Measurements from ENCODE around the gene FAM83G. TPM values are rescaled to one million over a fixed set of nuclear protein-coding genes. Genes with fewer than 3 reads are reported as not detected.

Gene FAM83G
- total RNA-seq, 1 donor from 2014 or later = 5.8 TPM

- TF ChIP-seq CTCF (IDR thresholded peaks at IDR 0.05) = no peak
- no peak for DNase-seq
- intact Hi-C loops (cut with DNase I) = no loop called here
These were observed 2.5 kb downstream of the FAM83G start for GRCh38 chr17:19001907-19002590.

DNA sequence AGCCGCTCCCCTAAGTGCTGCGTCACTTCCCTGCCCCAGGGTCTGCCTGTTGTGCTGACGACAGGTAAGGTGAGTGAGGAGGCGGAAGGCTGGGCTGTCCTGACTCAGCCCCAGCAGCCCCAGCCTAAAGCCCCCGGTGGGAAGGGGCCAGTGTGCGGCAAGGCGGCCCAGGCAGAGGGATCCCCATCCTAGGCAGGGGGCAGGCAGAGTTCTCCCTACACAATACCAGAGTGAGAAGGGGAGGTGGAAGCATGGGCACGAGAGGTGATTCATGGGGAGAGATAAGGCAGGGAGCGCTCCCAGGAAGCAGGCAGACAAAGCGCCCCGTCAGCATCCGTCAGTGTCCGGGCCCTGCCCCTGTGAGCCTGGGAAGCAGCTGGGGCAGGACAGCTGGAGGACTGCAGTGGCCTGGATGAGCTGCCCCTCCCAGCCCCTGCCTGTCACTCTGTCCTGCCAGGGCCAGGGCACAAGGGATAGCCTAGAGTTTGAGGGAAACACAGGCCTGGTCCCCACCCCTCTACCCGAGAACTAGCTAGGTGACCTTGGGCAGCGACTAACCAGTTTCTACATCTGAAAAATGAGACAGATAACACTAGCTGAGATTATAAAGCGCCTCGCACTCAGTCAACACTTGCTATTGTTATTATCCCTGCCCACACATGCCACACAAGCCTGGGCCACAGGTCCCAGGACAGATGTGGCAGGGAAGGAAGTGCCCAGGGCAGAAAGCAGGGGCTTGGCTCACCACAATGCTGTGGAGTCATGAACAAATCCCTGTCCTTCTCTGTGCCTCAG, 3.8 kb downstream of the FAM83G start:
- DNase-seq (no peak), ATAC-seq (no peak)
- no peak for TF ChIP-seq CTCF (IDR thresholded peaks at IDR 0.05)
- Histone ChIP-seq H3K36me3 (no peaks in the 10 kb centered on the region), H3K27me3 (ENCODE audit: low read depth) (no peaks in the 10 kb centered on the region), H3K9me3 (no peaks in the 10 kb centered on the region), H3K27ac (no peak overlapping the region), H3K4me1 (peaks cover 27% of the 10 kb centered on the region), H3K4me3 (no peak overlapping the region)
- intact Hi-C loops (cut with DNase I) = no loop called here

More at GRCh38 chr17:19001907-19002590, 2.5 kb downstream of the FAM83G start:
- Histone ChIP-seq H3K9me3 (no peaks in the 10 kb centered on the region), H3K27me3 (ENCODE audit: low read depth) (no peaks in the 10 kb centered on the region), H3K27ac (no peak overlapping the region), H3K4me3 (no peak overlapping the region), H3K4me1 (peaks cover 27% of the 10 kb centered on the region), H3K36me3 (no peaks in the 10 kb centered on the region)
- ATAC-seq = no peak

GRCh38 chr17:18999911-19000310, 4.7 kb downstream of the FAM83G start:
- no peak for TF ChIP-seq CTCF (IDR thresholded peaks at IDR 0.05)
- H3K4me1 ChIP-seq = peaks cover 22% of the 10 kb centered on the region
- no peak for DNase-seq
- no peak for ATAC-seq
- no peak overlapping the region for H3K4me3 ChIP-seq
- intact Hi-C loops (cut with DNase I) = no loop called here
- no peaks in the 10 kb centered on the region for H3K36me3 ChIP-seq
- no peaks in the 10 kb centered on the region for H3K27me3 ChIP-seq (ENCODE audit: low read depth)
- no peak overlapping the region for H3K27ac ChIP-seq
- H3K9me3 ChIP-seq = no peaks in the 10 kb centered on the region

GRCh38 chr17:18999394-18999793, 5.2 kb downstream of the FAM83G start:
- no peaks in the 10 kb centered on the region for H3K36me3 ChIP-seq
- no peak for DNase-seq
- intact Hi-C loops (cut with DNase I) = no loop called here
- TF ChIP-seq CTCF (IDR thresholded peaks at IDR 0.05) = no peak
- no peak overlapping the region for H3K4me3 ChIP-seq
- no peak for ATAC-seq
- H3K9me3 ChIP-seq = no peaks in the 10 kb centered on the region
- H3K27me3 ChIP-seq (ENCODE audit: low read depth) = no peaks in the 10 kb centered on the region
- peaks cover 19% of the 10 kb centered on the region for H3K4me1 ChIP-seq
- no peak overlapping the region for H3K27ac ChIP-seq

GRCh38 chr17:18997650-18998196, 6.8 kb downstream of the FAM83G start:
- no peak overlapping the region for H3K27ac ChIP-seq
- ATAC-seq = no peak
- H3K4me3 ChIP-seq = no peak overlapping the region
- no peak for TF ChIP-seq CTCF (IDR thresholded peaks at IDR 0.05)
- intact Hi-C loops (cut with DNase I) = no loop called here
- H3K27me3 ChIP-seq (ENCODE audit: low read depth) = no peaks in the 10 kb centered on the region
- no peak for DNase-seq
- peaks cover 7% of the 10 kb centered on the region for H3K4me1 ChIP-seq
- H3K9me3 ChIP-seq = no peaks in the 10 kb centered on the region
- no peaks in the 10 kb centered on the region for H3K36me3 ChIP-seq

All from lower lobe of right lung (tissue), 2 donors.